ENCODE data around the gene CAPN10.

- TF ChIP-seq ETV6 (CRISPR knock-in tag; IDR thresholded peaks at IDR 0.05) (no peak), CTCF (IDR thresholded peaks at IDR 0.05) (no peak), USF1 (CRISPR knock-in tag; IDR thresholded peaks at IDR 0.05) (no peak), ZNF263 (CRISPR knock-in tag; IDR thresholded peaks at IDR 0.05; ENCODE audit: low read depth) (no peak), GABPB1 (CRISPR knock-in tag; IDR thresholded peaks at IDR 0.05) (no peak)
Measured at GRCh38 chr2:240647503-240648154, 61.1 kb downstream of the CAPN10 start.
